Gastrocnemius medialis (tissue), 4 donors: Measurements from ENCODE around the gene QSOX2. TPM values are rescaled to one million over a fixed set of nuclear protein-coding genes. Genes with fewer than 3 reads are reported as not detected.

Source experiments
- ATAC-seq, 2 donors: fragments of 150-250 bp; one replicate each; pipeline ENCODE4 v1.9.1; 2016
- DNase-seq, 2 donors: peaks; one replicate each; pipeline ENCODE4 v3.0.0-alpha.2; 2019
- H3K27ac ChIP-seq, 4 donors: fragments of 200-600 bp; sonication (generic); 1 replicate in 1 of 4; 2 replicates in 3 of 4; pipeline ENCODE4 v1.5.1; 2016 to 2018; ENCODE audit warnings: mild to moderate bottlenecking in 2 of 4, moderate library complexity in 1 of 4
- H3K27me3 ChIP-seq, 3 donors: fragments of 200-600 bp; sonication (generic) in 2 of 3; 1 replicate in 1 of 3; 2 replicates in 2 of 3; pipeline versions ENCODE4 v1.5.1 to v1.6.0; 2016 to 2019; ENCODE audit warnings: mild to moderate bottlenecking in 1 of 3, moderate library complexity in 1 of 3
- H3K36me3 ChIP-seq, 2 donors: fragments of 200-600 bp; sonication (generic) in 1 of 2; one replicate each; pipeline ENCODE4 v1.5.1; 2017 to 2018
- H3K4me1 ChIP-seq, 2 donors: fragments of 200-600 bp; sonication (generic) in 1 of 2; one replicate each; pipeline ENCODE4 v1.5.1; 2016 to 2017; ENCODE audit warnings: mild to moderate bottlenecking in 2 of 2
- H3K4me3 ChIP-seq, 4 donors: fragments of 200-600 bp; sonication (generic) in 3 of 4; 1 replicate in 1 of 4; 2 replicates in 3 of 4; pipeline ENCODE4 v1.5.1; 2016 to 2019; ENCODE audit warnings: mild to moderate bottlenecking in 2 of 4
- H3K9me3 ChIP-seq, 3 donors: fragments of 200-600 bp; sonication (generic) in 2 of 3; 1 replicate in 1 of 3; 2 replicates in 2 of 3; pipeline ENCODE4 v1.5.1; 2016 to 2019
- CTCF ChIP-seq, 5 experiments: fragments of 450-650 bp in 3 of 5; fragments of 200-600 bp in 2 of 5; sonication (generic) in 2 of 5; IDR thresholded peaks in 4 of 5; conservative IDR thresholded peaks in 1 of 5; 1 replicate in 4 of 5; 2 replicates in 1 of 5; pipeline ENCODE4 v1.5.1; 2016 to 2019; ENCODE audit warnings: antibody characterized with exemption in 5 of 5, mild to moderate bottlenecking in 3 of 5, moderate library complexity in 3 of 5
- POLR2A ChIP-seq, 2 donors: fragments of 450-650 bp; IDR thresholded peaks; one replicate each; pipeline ENCODE4 v1.6.1; 2017; ENCODE audit warnings: antibody characterized with exemption in 2 of 2, mild to moderate bottlenecking in 2 of 2, moderate library complexity in 2 of 2
- in situ Hi-C, 4 donors: fragments of 200-750 bp; cut with MboI; loops; one replicate each; pipeline versions ENCODE4 v1.15.0 to v1.8.0; 2017; ENCODE audit warnings: low sequenced_read_pairs in 4 of 4
- intact Hi-C: fragments of 100-400 bp; cut with DNase I; formaldehyde crosslinking; loops from one replicate; pipeline ENCODE4 v1.15.1; 2023; ENCODE audit warnings: low total_unique reads
- total RNA-seq, 4 donors: library from RNA; depleted of rRNA; stranded (reverse); fragments of >200 nt; gene quantifications; one replicate each; pipeline versions ENCODE4 v1.1.0 to v1.2.3, GENCODE V29; 2016

Gene QSOX2
- total RNA-seq, 4 donors from 2014 or later, result 3.3 to 5.8 (median 5.2) TPM

DNA sequence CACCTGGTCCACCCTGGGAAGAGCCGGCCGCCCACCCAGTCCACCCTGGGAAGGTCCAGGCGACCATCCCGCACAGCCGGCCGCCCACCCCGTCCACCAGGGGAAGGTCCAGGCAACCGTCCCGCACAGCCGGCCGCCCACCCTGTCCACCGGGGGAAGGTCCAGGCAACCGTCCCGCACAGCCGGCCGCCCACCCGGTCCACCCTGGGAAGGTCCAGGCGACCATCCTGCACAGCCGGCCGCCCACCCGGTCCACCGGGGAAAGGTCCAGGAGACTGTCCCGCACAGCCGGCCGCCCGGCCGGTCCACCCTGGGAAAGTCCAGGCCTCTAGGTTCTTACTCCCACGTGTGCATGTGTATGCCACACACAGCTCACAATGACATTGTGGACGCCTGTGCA, 6.7 kb upstream of the QSOX2 start:
- TF ChIP-seq CTCF (IDR thresholded peaks at IDR 0.05 in 4 of 5, conservative IDR thresholded peaks at IDR 0.05 in 1 of 5), result no peak
- no peak for TF ChIP-seq POLR2A (IDR thresholded peaks at IDR 0.05)
- in situ Hi-C loops (no loop called here), intact Hi-C loops (no loop called here)
- Histone ChIP-seq H3K4me3 (no peak overlapping the region), H3K27ac (no peak overlapping the region), H3K4me1 (no peaks in the 10 kb centered on the region), H3K36me3 (no peaks in the 10 kb centered on the region), H3K9me3 (no peaks in the 10 kb centered on the region), H3K27me3 (peaks cover 13 to 33% (median 24%) of the 10 kb centered on the region in 3 donors)
- ATAC-seq (no peak), DNase-seq (no peak)

DNA sequence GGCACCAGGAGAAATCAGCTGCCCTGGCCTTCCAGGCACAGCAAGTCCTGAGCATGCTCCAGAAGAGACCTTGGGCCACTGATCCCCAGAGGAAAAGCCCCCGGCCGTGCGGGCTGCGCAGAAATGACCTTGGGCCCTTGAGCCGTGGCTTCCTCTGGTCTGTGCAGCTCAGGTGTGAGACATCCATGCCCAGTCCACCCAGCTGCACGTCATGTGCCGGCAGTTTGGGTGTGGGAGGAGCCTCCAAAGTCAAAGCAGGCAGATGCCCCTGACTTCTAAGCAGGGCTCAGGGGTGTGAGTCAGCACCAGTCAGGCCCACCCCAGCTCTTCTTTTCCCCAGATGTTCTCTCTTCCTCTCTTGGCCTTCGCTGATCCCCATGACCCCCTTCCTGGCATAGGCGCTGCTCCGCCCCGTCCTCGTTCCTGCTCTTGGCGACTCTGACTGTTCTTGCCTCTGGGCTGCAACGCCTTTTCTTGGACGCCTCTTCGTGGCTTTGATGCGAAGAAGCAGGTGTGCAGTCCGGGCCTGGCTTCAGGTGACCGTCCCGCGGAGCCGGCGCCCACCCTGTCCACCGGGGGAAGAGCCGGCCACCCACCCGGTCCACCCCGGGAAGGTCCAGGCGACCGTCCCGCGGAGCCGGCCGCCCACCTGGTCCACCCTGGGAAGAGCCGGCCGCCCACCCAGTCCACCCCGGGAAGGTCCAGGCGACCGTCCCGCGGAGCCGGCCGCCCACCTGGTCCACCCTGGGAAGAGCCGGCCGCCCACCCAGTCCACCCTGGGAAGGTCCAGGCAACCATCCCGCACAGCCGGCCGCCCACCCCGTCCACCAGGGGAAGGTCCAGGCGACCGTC, 5.9 kb upstream of the QSOX2 start:
- Histone ChIP-seq H3K36me3 (no peaks in the 10 kb centered on the region), H3K9me3 (no peaks in the 10 kb centered on the region), H3K4me3 (no peak overlapping the region), H3K27me3 (peaks cover 13 to 33% (median 22%) of the 10 kb centered on the region in 3 donors), H3K4me1 (no peaks in the 10 kb centered on the region), H3K27ac (no peak overlapping the region)
- intact Hi-C loops (no loop called here), in situ Hi-C loops (no loop called here)
- TF ChIP-seq CTCF (IDR thresholded peaks at IDR 0.05 in 4 of 5, conservative IDR thresholded peaks at IDR 0.05 in 1 of 5) (no peak), POLR2A (IDR thresholded peaks at IDR 0.05) (no peak)
- ATAC-seq (no peak), DNase-seq (no peak)

DNA sequence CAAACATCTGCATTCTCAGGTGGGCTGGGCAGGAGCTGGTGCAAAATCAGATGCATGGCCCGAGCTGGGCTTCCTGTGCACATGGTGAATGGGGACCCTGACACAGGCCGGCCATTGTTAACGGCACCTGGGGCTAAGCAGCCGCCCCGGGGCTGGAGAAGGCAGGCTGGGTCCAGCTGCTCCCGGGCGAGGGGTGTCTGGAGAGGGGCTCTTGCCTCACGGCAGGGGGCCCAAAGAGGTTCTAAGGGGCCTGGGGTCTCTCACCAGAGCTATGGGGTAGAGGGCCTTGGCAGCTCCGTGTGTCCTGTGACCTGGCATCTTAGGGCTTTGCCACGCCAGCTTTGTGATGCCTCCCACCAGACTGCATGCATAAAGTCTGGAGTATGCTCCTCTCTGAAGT, 5.1 kb upstream of the QSOX2 start:
- Histone ChIP-seq H3K4me3 (no peak overlapping the region), H3K27me3 (peaks cover 8 to 26% (median 14%) of the 10 kb centered on the region in 3 donors), H3K27ac (no peak overlapping the region), H3K36me3 (no peaks in the 10 kb centered on the region), H3K4me1 (peaks cover 0 to 5% of the 10 kb centered on the region in 2 donors), H3K9me3 (no peaks in the 10 kb centered on the region)
- intact Hi-C loops (no loop called here), in situ Hi-C loops (no loop called here)
- DNase-seq, result no peak
- no peak for ATAC-seq
- TF ChIP-seq CTCF (IDR thresholded peaks at IDR 0.05 in 4 of 5, conservative IDR thresholded peaks at IDR 0.05 in 1 of 5) (no peak), POLR2A (IDR thresholded peaks at IDR 0.05) (no peak)

DNA sequence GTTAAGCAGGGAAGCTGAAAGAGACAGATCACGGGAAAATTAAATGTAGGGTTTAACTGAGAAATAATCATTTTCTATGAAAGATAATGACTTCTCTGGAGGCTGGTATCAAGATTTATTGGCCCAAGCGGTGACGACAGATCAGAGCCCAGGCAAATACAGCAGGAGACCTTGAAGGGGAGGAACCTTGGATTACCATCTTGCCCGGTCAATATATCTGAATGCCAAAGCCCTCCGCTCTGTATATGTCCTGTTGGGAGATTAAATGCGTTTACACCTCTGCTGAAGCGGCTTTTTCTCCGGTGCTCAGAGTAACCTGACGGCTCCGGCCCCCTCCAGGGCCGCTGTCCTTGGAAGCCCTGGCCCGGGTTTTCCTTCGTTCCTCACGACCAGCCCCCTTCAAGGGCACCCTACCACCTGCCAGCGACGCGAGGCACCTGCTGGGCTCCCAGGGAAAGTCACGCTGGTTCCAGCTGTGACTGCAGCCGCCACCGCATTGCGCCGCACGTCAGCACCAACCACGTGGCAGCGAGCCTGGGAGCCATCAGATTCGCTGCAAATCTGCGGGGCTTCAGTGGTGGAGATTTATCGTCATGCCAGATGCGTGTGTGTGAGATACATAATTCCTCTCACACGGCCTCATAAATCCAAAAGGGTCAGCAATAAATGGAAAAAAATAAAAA, 4.4 kb upstream of the QSOX2 start:
- ATAC-seq (no peak), DNase-seq (no peak)
- Histone ChIP-seq H3K9me3 (no peaks in the 10 kb centered on the region), H3K4me3 (no peak overlapping the region), H3K36me3 (no peaks in the 10 kb centered on the region), H3K27ac (no peak overlapping the region), H3K27me3 (peaks cover 5 to 20% (median 14%) of the 10 kb centered on the region in 3 donors), H3K4me1 (peaks cover 3 to 7% of the 10 kb centered on the region in 2 donors)
- TF ChIP-seq POLR2A (IDR thresholded peaks at IDR 0.05), result no peak
- TF ChIP-seq CTCF (IDR thresholded peaks at IDR 0.05 in 4 of 5, conservative IDR thresholded peaks at IDR 0.05 in 1 of 5), result no peak
- intact Hi-C loops (loop anchor here (10.0 kb wide), 2 partner anchors 285 to 345 kb away; partner anchors contain the start of genes CAMSAP1 and UBAC1), in situ Hi-C loops (no loop called here)
